Central memory CD8-positive, alpha-beta T cell (primary cell): ENCODE measurements around the gene BCAM.
"Not testable (repeated sequence)": the region's sequence is repeated elsewhere in the genome, so short reads cannot be mapped to it uniquely, and the experiment has no call there.

Experiments used
- ATAC-seq: fragments of 150-1000 bp; cut with Tn5 transposase; replicated peaks from 2 replicates; pipeline ENCODE4 v1.10.0; 2022; ENCODE audit warnings: mild to moderate bottlenecking, moderate FRiP score, moderate number of reproducible peaks; ENCODE audit not compliant: poor library complexity, severe bottlenecking; ENCODE audit errors: extremely low read depth
- DNase-seq, 2 donors: peaks; one replicate each; pipeline ENCODE4 v3.0.0; 2021; ENCODE audit warnings: low spot score in 2 of 2
- H3K27ac Mint-ChIP-seq: one replicate; pipeline ENCODE4 v1.8.0; 2022; ENCODE audit warnings: low read depth, mild to moderate bottlenecking, moderate library complexity, mixed read lengths
- H3K27me3 Mint-ChIP-seq: one replicate; pipeline ENCODE4 v1.8.0; 2022; ENCODE audit warnings: mixed read lengths
- H3K36me3 Mint-ChIP-seq: one replicate; pipeline ENCODE4 v1.8.0; 2022; ENCODE audit warnings: mild to moderate bottlenecking, moderate library complexity, mixed read lengths; ENCODE audit not compliant: insufficient read depth
- H3K4me1 Mint-ChIP-seq: one replicate; pipeline ENCODE4 v1.8.0; 2022; ENCODE audit warnings: mixed read lengths
- H3K4me3 Mint-ChIP-seq: one replicate; pipeline ENCODE4 v1.8.0; 2022; ENCODE audit warnings: mild to moderate bottlenecking, moderate library complexity, mixed read lengths
- H3K9me3 Mint-ChIP-seq: one replicate; pipeline ENCODE4 v1.8.0; 2022; ENCODE audit warnings: mixed read lengths

The BCAM gene

DNA sequence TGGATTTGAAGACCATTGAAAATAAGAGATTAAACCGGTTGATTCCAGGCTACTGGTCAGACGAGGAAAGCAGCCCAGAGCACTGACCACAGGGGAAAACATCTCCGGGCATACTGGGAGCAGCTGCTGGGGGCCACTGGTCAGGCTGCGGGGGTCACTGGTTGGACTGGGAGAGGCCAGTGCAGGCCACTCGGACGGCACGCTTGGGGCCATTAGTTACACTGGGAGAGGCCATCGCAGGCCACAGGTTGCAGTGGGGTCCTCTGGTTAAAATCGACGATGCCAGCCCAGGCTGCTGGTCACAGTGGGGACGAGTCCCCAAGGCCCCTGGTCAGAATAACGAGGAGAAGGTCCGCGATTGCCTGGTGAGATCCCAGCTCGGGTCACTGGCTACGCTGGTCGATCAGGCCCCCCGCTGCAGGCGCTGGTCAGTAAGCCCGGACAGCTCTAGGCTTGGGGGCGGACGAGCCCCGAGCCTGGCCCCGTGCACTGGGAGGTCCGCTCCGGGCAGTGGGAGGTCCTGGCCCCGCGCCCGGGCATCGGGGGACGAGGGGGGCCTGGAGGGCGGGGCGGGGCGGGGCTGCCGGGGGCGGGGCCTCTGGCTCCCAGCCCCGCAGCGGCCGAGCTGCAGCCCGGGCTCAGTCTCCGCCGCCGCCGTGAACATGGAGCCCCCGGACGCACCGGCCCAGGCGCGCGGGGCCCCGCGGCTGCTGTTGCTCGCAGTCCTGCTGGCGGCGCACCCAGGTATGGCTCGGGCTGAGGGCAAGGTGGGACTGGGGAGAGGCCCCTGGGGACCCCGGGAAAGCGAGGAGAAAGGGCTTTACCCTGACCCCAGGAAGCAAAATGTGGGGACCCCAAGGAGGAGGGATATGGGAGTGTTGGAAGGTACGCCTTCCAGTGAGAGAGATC is at the start of gene BCAM:
TSS of gene BCAM (plus strand) at position 641 of the 909 bp plus-strand sequence. CDS start at position 663, 22 bp downstream.
- no peak for DNase-seq
- ATAC-seq, result no peak
- Mint-ChIP-seq H3K4me1 (no peaks in the 10 kb centered on the region), H3K9me3 (no peaks in the 10 kb centered on the region), H3K36me3 (no peaks in the 10 kb centered on the region), H3K27ac (no peak within 1 kb of the TSS), H3K4me3 (no peak within 1 kb of the TSS), H3K27me3 (peaks cover 34% of the 10 kb centered on the region)

DNA sequence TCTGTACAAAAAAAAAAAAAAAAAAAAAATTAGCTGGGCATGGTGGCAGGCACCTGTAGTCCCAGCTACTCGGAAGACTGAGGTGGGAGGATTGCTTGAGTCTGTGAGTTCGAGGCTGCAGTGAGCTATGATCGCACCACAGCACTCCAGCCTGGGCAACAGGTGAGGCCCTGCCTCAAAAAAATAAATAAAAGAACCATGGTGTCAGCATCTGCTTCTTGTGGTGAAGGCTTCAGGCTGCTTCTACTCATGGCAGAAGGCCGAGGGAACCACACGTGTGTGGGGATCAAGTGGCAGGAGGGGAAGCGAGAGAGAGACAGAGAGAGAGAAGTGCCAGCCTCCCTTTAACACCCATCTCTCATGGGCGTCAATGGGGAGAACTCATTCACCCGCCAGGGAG is 46.9 kb upstream of the BCAM start:
- DNase-seq (no peak), ATAC-seq (no peak)
- Mint-ChIP-seq H3K27me3 (no peaks in the 10 kb centered on the region), H3K4me1 (peaks cover 22% of the 10 kb centered on the region), H3K9me3 (no peaks in the 10 kb centered on the region), H3K4me3 (no peak overlapping the region), H3K36me3 (peaks cover 26% of the 10 kb centered on the region), H3K27ac (peak overlapping the region; percentile 93)

DNA sequence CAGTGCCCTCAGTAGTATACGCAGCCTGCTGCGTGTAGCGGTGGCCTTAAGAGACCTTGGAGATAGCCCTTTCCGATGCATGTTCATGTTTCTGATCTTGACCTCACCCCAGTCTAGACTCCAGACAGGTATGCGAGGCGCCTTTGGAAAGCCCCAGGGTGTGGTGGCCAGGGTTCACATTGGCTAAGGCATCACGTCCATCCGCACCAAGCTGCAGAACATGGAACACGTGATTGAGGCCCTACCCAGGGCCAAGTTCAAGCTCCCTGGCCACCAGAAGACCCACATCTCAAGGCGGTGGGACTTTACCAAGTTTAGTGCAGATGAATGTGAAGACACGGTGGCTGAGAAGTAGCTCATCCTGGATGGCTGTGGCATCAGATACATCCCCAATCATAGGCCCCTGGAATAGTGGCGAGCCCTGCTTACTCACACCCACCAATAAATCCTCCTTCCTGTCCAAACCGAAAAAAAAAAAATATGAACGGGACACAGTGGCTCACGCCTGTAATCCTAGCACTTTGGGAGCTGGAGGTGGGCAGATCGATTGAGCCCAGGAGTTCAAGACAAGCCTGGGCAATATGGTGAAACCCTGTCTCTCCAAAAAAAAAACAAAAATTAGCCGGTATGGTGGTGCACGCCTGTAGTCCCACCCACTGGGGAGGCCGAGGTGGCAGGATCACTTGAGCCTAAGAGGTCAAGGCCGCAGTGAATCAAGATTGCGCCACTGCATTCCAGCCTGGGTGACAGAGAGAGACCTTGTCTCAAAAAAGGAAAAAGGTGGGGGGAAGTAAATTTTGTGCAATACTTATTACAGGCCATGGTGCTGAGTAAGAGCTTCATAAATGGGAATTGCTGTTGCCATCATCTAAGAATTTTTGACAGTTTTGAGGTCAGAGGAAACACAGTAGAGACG is 43.6 kb upstream of the BCAM start:
- Mint-ChIP-seq H3K4me3 (no peak overlapping the region), H3K27me3 (no peaks in the 10 kb centered on the region), H3K27ac (no peak overlapping the region), H3K36me3 (peaks cover 12% of the 10 kb centered on the region), H3K4me1 (peaks cover 24% of the 10 kb centered on the region), H3K9me3 (no peaks in the 10 kb centered on the region)
- ATAC-seq (no peak), DNase-seq (no peak)

DNA sequence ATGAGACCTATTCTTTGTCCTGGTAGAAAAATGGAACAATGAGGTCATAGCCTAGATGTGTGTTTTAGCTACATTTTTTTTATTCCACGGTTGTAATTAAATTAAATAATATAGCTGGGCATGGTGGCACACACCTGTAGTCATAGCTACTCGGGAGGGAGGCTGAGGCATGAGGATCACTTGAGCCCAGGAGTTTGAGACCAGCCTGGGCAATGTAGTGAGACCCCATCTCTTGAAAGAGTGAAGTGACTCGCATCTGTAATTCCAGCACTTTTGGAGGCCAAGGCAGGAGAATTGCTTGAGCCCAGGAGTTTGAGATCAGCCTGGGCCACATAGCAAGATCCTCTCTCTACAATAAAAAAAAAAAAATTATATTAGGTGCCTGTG is 43.0 kb upstream of the BCAM start:
- Mint-ChIP-seq H3K4me1 (peaks cover 24% of the 10 kb centered on the region), H3K36me3 (peaks cover 9% of the 10 kb centered on the region), H3K4me3 (no peak overlapping the region), H3K27ac (no peak overlapping the region), H3K9me3 (no peaks in the 10 kb centered on the region), H3K27me3 (no peaks in the 10 kb centered on the region)
- ATAC-seq (no peak), DNase-seq (no peak)

DNA sequence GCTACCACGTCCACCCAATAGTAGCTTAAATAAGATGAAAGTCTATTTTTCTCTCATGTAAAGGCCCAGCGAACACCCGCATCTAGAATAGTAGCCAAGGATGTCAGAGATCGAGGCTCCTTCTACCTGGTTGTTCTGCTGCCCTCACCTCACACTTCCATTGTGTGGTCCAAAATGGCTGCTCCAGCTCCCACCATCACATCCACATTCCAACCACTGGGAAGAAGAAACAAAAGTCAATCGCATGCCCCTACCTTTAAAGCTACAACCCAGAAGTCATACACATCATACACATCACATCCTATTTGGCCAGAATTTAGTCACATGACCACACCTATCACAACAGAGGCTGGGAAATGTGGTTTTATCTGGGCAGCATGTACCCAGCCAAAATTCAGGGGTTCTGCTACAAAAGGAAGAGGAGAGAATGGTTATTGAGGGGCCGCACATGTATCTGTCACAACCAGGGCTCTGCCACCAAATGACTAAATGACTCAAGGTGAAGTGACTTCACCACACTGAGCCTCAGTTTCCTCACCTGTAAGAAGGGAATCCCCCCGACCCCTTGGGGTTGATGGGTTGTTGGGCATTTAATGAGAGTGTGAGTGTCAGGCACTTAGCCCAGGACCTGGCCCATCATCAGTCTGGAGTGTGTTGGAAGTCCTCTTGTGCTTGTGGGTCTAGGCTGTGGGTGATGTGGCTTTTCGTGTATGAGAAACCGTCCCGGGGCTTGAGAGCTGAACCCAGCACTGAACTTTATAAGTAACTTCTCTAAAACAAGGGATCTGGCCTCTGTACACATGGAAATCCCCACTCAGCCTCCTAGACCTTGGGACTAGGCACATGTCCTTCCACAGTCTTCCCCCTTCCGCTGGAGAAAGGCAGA is 41.4 kb upstream of the BCAM start:
- peaks cover 24% of the 10 kb centered on the region for H3K4me1 Mint-ChIP-seq
- no peaks in the 10 kb centered on the region for H3K27me3 Mint-ChIP-seq
- no peaks in the 10 kb centered on the region for H3K9me3 Mint-ChIP-seq
- no peak for DNase-seq
- no peak for ATAC-seq
- H3K27ac Mint-ChIP-seq, result peak overlapping the region; percentile 19
- H3K4me3 Mint-ChIP-seq, result no peak overlapping the region
- H3K36me3 Mint-ChIP-seq, result peaks cover 6% of the 10 kb centered on the region

GRCh38 chr19:44770550-44771257 is 38.2 kb upstream of the BCAM start:
- peak overlapping the region; percentile 24 for H3K4me3 Mint-ChIP-seq
- H3K36me3 Mint-ChIP-seq, result peaks cover 4% of the 10 kb centered on the region
- ATAC-seq (peak; percentile 93), DNase-seq (peak; percentile 97 to 98)
- no peaks in the 10 kb centered on the region for H3K27me3 Mint-ChIP-seq
- peak overlapping the region; percentile 79 for H3K27ac Mint-ChIP-seq
- H3K4me1 Mint-ChIP-seq, result peaks cover 17% of the 10 kb centered on the region
- H3K9me3 Mint-ChIP-seq, result no peaks in the 10 kb centered on the region

DNA sequence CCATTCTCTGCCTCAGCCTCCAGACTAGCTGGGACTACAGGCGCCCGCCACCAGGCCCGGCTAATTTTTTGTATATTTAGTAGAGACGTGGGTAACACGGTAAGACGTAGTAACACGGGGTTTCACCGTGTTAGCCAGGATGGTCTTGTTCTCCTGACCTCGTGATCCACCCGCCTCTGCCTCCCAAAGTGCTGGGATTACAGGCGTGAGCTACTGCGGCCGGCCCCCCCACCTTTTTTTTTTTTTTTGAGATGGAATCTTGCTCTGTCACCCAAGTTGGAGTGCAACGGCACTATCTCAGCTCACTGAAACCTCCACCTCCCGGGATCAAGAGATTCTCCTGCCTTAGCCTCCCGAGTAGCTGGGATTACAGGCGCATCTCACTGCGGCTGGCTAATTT is 36.8 kb upstream of the BCAM start:
- peaks cover 16% of the 10 kb centered on the region for H3K4me1 Mint-ChIP-seq
- H3K4me3 Mint-ChIP-seq, H3K27ac Mint-ChIP-seq, DNase-seq, ATAC-seq, H3K27me3 Mint-ChIP-seq, H3K36me3 Mint-ChIP-seq, H3K9me3 Mint-ChIP-seq: not testable (repeated sequence)

- no peak for DNase-seq
- Mint-ChIP-seq H3K27ac (no peak overlapping the region), H3K27me3 (no peaks in the 10 kb centered on the region), H3K4me3 (no peak overlapping the region), H3K9me3 (no peaks in the 10 kb centered on the region), H3K4me1 (peaks cover 8% of the 10 kb centered on the region), H3K36me3 (peaks cover 5% of the 10 kb centered on the region)
- ATAC-seq, result no peak
These were observed 35.9 kb upstream of the BCAM start for GRCh38 chr19:44772959-44773358.

- peaks cover 2% of the 10 kb centered on the region for H3K4me1 Mint-ChIP-seq
- H3K27me3 Mint-ChIP-seq, result no peaks in the 10 kb centered on the region
- no peaks in the 10 kb centered on the region for H3K9me3 Mint-ChIP-seq
- ATAC-seq (no peak), DNase-seq (no peak)
- no peak overlapping the region for H3K4me3 Mint-ChIP-seq
- H3K36me3 Mint-ChIP-seq, result peaks cover 3% of the 10 kb centered on the region
- H3K27ac Mint-ChIP-seq, result no peak overlapping the region
These were observed 33.1 kb upstream of the BCAM start for GRCh38 chr19:44775676-44776240.

- no peak for DNase-seq
- no peaks in the 10 kb centered on the region for H3K9me3 Mint-ChIP-seq
- H3K4me3 Mint-ChIP-seq, result no peak overlapping the region
- H3K4me1 Mint-ChIP-seq, result no peaks in the 10 kb centered on the region
- no peak overlapping the region for H3K27ac Mint-ChIP-seq
- H3K36me3 Mint-ChIP-seq, result peaks cover 2% of the 10 kb centered on the region
- ATAC-seq, result no peak
- H3K27me3 Mint-ChIP-seq, result no peaks in the 10 kb centered on the region
These were observed 32.4 kb upstream of the BCAM start for GRCh38 chr19:44776402-44777096.

DNA sequence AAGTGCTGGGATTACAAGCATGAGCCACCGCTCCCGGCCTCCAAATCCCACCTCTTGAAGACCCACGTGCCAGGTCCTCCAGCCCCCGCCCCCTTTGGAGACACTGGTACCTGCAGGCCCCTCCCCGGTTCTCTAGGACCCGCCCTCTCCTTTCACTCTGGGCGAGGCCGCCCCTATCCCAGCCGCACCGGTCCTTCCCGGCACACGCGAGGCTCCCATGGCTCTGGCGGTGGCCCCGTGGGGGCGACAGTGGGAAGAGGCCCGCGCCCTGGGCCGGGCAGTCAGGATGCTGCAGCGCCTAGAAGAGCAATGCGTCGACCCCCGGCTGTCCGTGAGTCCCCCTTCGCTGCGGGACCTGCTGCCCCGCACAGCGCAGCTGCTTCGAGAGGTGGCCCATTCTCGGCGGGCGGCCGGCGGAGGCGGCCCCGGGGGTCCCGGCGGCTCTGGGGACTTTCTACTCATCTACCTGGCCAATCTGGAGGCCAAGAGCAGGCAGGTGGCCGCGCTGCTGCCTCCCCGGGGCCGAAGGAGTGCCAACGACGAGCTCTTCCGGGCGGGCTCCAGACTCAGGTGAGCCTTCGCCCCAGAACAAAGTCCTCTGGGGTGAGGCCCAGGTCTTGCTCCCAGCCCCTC is 31.1 kb upstream of the BCAM start, which contains the start of gene CBLC:
TSS of gene CBLC (plus strand) at position 176 of the 633 bp plus-strand sequence. CDS start at position 218, 42 bp downstream.
- H3K27ac Mint-ChIP-seq, result no peak within 1 kb of the TSS
- ATAC-seq, result no peak
- H3K4me1 Mint-ChIP-seq, result no peaks in the 10 kb centered on the region
- no peak within 1 kb of the TSS for H3K4me3 Mint-ChIP-seq
- no peaks in the 10 kb centered on the region for H3K9me3 Mint-ChIP-seq
- H3K27me3 Mint-ChIP-seq, result no peaks in the 10 kb centered on the region
- DNase-seq, result no peak
- H3K36me3 Mint-ChIP-seq, result peaks cover 2% of the 10 kb centered on the region
